ENCODE data around the gene SEC24A.

GRCh38 chr5:134620634-134621033 is 28.0 kb upstream of the SEC24A start:
- TF ChIP-seq CTCF (conservative IDR thresholded peaks at IDR 0.05; ENCODE audit: low read depth, low read length) (no peak), EZH2phosphoT487 (IDR thresholded peaks at IDR 0.05; ENCODE audit: borderline replicate concordance, low read length) (no peak), EZH2 (IDR thresholded peaks at IDR 0.05; ENCODE audit: low read length, unreplicated experiment) (no peak)
